Measurements from ENCODE around the gene LPP. TPM values are rescaled to one million over a fixed set of nuclear protein-coding genes. Genes with fewer than 3 reads are reported as not detected.
"Not testable (repeated sequence)": the region's sequence is repeated elsewhere in the genome, so short reads cannot be mapped to it uniquely, and the experiment has no call there.

Gene LPP
- total RNA-seq, 2 experiments from 2014 or later = 49.6 to 54.3 TPM

DNA sequence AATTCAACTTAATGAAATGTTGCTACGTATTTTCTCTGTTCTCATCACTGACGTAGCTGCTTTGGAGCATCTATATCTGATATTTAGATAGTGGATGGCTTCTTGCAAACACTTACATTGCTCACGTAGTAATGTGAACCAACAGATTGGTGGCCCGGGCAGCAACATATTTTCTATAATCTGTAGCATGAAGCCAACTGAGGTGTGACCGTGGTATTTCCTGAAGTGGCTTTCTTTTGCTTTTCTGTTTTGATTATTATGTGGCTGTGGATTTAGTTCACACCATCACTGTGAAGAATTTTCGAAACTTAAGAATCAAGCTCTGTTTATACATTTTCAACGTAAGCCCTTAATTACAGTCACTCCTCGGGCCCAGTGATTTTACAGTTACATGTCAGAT lies 288.5 kb downstream of the LPP start:
- Mint-ChIP-seq H3K27me3 (no peaks in the 10 kb centered on the region), H3K4me3 (no peak overlapping the region), H3K36me3 (peaks cover 40% of the 10 kb centered on the region), H3K4me1 (peaks cover 49% of the 10 kb centered on the region), H3K27ac (no peak overlapping the region), H3K9me3 (peaks cover 6% of the 10 kb centered on the region)
- POLR2A ChIA-PET = no interaction called here
- DNase-seq (no peak), ATAC-seq (ENCODE audit: low read depth) (no peak)

- H3K27ac Mint-ChIP-seq; H3K27me3 Mint-ChIP-seq; DNase-seq; POLR2A ChIA-PET; H3K4me3 Mint-ChIP-seq; H3K9me3 Mint-ChIP-seq; ATAC-seq (ENCODE audit: low read depth): not testable (repeated sequence)
- H3K36me3 Mint-ChIP-seq = peaks cover 37% of the 10 kb centered on the region
- peaks cover 26% of the 10 kb centered on the region for H3K4me1 Mint-ChIP-seq
Measured at GRCh38 chr3:188445175-188445574, 291.2 kb downstream of the LPP start.

DNA sequence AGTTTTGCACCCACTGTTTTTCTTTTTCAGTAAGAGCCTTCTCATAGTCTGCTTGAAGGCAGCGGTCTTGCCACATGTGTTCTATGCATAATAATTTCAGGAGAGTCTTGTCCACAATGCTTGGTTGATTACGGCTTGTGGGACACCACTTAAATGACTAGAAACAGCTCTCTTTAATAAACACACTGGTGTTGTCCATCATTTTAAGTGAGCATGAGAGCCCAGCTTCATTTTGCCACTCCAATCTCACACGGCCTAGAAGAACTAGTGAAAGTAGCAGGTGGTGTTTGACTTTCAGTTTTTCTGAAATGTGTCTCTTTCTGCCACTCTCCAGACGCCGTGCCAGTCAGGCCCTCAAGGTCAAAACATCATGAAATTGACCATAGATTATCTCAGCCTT lies 292.1 kb downstream of the LPP start:
- no peak for ATAC-seq (ENCODE audit: low read depth)
- no peak overlapping the region for H3K27ac Mint-ChIP-seq
- no peak overlapping the region for H3K4me3 Mint-ChIP-seq
- H3K9me3 Mint-ChIP-seq = peaks cover 6% of the 10 kb centered on the region
- no peak for DNase-seq
- H3K27me3 Mint-ChIP-seq = no peaks in the 10 kb centered on the region
- POLR2A ChIA-PET = interaction anchor here (0.6 kb wide), 1 partner anchor 709 kb away, joined by 3 read pairs; no protein-coding TSS in a partner anchor
- H3K4me1 Mint-ChIP-seq = peaks cover 19% of the 10 kb centered on the region
- peaks cover 31% of the 10 kb centered on the region for H3K36me3 Mint-ChIP-seq

- Mint-ChIP-seq H3K36me3 (peaks cover 30% of the 10 kb centered on the region), H3K27me3 (no peaks in the 10 kb centered on the region), H3K27ac (peak overlapping the region; percentile 10), H3K4me3 (no peak overlapping the region), H3K9me3 (peaks cover 6% of the 10 kb centered on the region), H3K4me1 (peaks cover 20% of the 10 kb centered on the region)
- POLR2A ChIA-PET = interaction anchor here (0.7 kb wide), 1 partner anchor 340 kb away, joined by 7 read pairs; no protein-coding TSS in a partner anchor
- peak; percentile 39 for ATAC-seq (ENCODE audit: low read depth)
- no peak for DNase-seq
Measured at GRCh38 chr3:188446766-188447165, 292.8 kb downstream of the LPP start.

DNA sequence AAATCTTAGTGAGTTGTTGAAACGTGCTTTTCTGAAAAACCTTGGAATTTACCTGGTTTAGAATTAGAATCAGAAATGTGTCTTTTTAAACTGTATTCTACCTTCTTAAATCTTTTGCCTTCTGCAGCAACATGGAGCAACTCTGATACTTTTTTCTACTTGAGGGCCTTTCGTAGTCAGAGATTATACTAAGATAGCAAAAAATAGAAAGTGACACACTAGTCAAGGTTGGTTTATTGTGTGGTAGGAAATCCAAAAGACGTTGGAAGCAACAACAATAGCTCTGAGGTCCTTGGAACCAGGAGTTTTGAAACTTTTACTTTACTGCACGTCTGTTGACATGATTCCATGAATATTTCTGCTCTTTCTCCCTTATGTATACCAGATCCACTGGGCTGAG lies 294.9 kb downstream of the LPP start:
- Mint-ChIP-seq H3K9me3 (peaks cover 6% of the 10 kb centered on the region), H3K36me3 (peaks cover 22% of the 10 kb centered on the region), H3K27me3 (no peaks in the 10 kb centered on the region), H3K4me3 (no peak overlapping the region), H3K27ac (no peak overlapping the region), H3K4me1 (peaks cover 20% of the 10 kb centered on the region)
- ATAC-seq (ENCODE audit: low read depth) (no peak), DNase-seq (no peak)
- POLR2A ChIA-PET = no interaction called here

GRCh38 chr3:188449421-188449820 lies 295.5 kb downstream of the LPP start:
- Mint-ChIP-seq H3K27me3 (no peaks in the 10 kb centered on the region), H3K4me3 (no peak overlapping the region), H3K36me3 (peaks cover 21% of the 10 kb centered on the region), H3K9me3 (peaks cover 6% of the 10 kb centered on the region), H3K4me1 (peaks cover 20% of the 10 kb centered on the region), H3K27ac (no peak overlapping the region)
- DNase-seq (no peak), ATAC-seq (ENCODE audit: low read depth) (no peak)
- POLR2A ChIA-PET = no interaction called here

DNA sequence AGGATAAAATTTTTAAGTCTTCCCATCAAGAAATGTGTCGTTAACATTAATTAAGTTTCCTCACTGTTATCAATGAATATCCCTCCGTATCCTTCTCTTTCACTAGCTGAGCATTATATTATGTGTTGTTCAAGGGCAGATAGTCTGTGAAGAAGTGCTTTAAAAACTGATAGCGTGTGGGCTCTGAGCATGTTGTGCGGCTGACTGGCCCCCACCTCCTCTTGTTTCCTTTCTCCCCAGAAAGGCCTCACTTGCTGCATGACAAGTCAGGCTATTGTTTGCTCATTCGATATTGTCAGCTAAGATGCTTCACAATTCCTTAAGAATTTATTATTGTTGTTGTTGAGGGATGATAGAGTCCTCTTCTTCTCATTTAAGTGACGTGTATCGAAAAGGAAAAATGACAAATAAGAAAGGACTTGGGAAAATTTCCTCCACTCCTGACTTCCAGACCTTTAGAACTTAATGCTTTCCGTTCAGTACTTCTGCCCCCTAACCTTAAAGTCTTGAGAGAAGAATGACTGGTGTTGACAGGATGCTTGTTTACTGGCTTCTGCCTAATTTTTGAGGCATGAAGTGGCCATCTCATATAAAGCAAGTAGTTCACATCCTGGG lies 298.3 kb downstream of the LPP start:
- peaks cover 11% of the 10 kb centered on the region for H3K36me3 Mint-ChIP-seq
- POLR2A ChIA-PET = no interaction called here
- peaks cover 3% of the 10 kb centered on the region for H3K4me1 Mint-ChIP-seq
- H3K4me3 Mint-ChIP-seq = no peak overlapping the region
- ATAC-seq (ENCODE audit: low read depth) (no peak), DNase-seq (no peak)
- no peaks in the 10 kb centered on the region for H3K9me3 Mint-ChIP-seq
- H3K27ac Mint-ChIP-seq = no peak overlapping the region
- H3K27me3 Mint-ChIP-seq = no peaks in the 10 kb centered on the region

DNA sequence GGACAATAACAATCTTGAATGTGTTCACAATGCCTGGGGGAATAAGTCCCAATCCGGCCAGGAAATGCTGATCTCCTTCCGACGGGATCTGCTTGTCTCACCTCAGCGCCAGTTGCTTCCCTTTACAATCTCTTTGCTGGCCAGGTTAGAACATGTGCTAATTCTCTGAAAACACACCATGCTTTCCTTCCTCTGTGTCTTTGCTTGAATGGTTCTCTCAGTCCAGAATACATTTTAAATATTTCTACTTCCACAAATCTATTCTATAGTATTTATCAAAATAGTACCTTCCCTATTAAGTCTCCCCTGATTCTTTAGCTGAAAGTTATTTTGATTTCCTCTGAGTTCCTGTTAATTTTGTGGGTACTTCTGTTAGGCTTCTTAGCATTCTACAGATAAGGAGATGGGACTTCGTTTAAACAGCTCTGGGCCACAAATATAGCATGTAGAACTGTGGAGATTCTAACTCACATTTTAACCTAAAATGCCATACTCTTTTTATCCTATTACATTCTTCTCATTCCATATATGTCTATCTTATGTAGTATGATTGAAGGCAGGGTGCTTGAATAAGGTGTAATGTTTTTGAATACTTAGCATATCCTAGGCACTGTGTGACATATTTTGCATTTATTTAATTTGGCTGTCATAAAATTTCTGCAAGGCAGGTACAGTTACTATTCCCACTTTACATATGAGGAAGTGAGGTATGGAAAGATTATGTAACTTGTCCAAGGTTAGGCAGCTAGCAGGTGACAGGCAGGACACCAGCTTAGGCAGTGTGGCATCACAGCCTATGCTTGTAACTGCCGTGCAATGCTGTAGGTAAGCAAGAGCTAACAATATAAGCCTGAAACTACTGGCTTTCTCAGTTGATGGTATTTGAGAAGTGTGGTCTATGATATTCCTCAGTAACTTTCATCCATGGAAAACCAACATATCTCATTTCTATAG lies 299.8 kb downstream of the LPP start:
- POLR2A ChIA-PET = no interaction called here

DNA sequence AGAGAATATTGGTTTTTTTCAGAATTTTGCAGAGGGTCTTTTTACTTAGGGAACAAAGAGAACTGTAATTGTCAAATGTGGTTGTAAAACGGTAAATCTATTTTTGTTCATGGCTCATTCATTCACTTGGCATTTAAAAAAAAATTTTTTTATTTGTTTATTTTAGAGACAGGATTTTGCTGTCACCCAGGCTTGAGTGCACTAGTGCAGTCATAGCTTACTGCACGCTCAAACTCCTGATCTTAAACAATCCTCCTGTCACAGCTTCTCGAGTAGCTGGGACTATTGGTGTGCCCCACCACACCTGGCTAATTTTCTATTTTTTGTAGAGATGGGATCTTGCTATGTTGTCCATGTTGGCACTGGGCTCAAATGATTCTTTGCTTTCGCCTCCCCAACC lies 301.8 kb downstream of the LPP start:
- H3K9me3 Mint-ChIP-seq = no peaks in the 10 kb centered on the region
- ATAC-seq (ENCODE audit: low read depth) = no peak
- peaks cover 9% of the 10 kb centered on the region for H3K36me3 Mint-ChIP-seq
- peaks cover 3% of the 10 kb centered on the region for H3K4me1 Mint-ChIP-seq
- DNase-seq = no peak
- H3K4me3 Mint-ChIP-seq = no peak overlapping the region
- POLR2A ChIA-PET = no interaction called here
- H3K27ac Mint-ChIP-seq = no peak overlapping the region
- H3K27me3 Mint-ChIP-seq = no peaks in the 10 kb centered on the region

More for the DNA sequence above, 299.8 kb downstream of the LPP start:
- Mint-ChIP-seq H3K36me3 (peaks cover 9% of the 10 kb centered on the region), H3K9me3 (no peaks in the 10 kb centered on the region), H3K27me3 (no peaks in the 10 kb centered on the region), H3K4me3 (no peak overlapping the region), H3K4me1 (peaks cover 3% of the 10 kb centered on the region), H3K27ac (no peak overlapping the region)
- DNase-seq = no peak
- ATAC-seq (ENCODE audit: low read depth) = no peak

DNA sequence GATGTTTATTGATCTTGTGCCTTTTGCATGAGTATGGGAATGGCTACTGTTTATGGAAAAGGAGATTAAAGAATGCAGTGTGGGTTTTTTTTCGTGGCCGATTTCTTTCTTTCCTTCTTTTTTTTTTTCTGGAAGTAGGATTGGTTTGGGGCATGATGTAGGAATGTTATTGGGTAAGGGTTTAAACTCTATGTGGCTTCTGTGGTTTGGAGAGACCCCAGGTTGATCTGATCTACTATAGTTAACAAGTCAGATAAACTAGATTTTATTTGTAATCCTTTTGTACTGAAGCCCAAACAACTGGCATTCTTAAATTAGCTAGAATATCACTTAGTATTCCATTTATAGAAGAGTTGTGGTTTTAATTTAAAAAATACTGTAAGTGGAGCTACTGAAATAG lies 304.8 kb downstream of the LPP start:
- DNase-seq (no peak), ATAC-seq (ENCODE audit: low read depth) (no peak)
- no peak overlapping the region for H3K4me3 Mint-ChIP-seq
- POLR2A ChIA-PET = no interaction called here
- peaks cover 5% of the 10 kb centered on the region for H3K36me3 Mint-ChIP-seq
- no peaks in the 10 kb centered on the region for H3K27me3 Mint-ChIP-seq
- no peak overlapping the region for H3K27ac Mint-ChIP-seq
- no peaks in the 10 kb centered on the region for H3K9me3 Mint-ChIP-seq
- H3K4me1 Mint-ChIP-seq = no peaks in the 10 kb centered on the region

DNA sequence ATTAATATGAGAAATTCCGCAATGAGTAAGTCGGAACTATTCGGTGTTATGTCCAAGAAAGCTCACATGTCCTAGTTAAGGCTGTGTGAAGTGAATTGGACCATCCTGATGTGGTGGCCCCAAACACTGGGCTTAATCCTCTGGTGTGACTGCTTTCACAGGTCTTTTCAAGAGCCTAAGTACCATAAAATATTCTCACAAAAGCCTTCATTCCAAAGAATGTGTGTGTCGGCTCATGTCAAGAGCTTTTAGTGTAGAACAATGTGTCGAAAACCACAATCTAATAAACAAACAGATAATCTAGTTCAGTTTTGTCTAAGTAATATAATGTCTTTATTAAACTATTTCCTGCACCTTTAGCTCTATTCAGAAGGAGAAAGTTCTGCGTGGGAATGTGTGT lies 311.4 kb downstream of the LPP start:
- H3K27ac Mint-ChIP-seq = no peak overlapping the region
- DNase-seq (no peak), ATAC-seq (ENCODE audit: low read depth) (no peak)
- H3K4me1 Mint-ChIP-seq = no peaks in the 10 kb centered on the region
- POLR2A ChIA-PET = no interaction called here
- peaks cover 19% of the 10 kb centered on the region for H3K36me3 Mint-ChIP-seq
- peaks cover 3% of the 10 kb centered on the region for H3K9me3 Mint-ChIP-seq
- no peaks in the 10 kb centered on the region for H3K27me3 Mint-ChIP-seq
- no peak overlapping the region for H3K4me3 Mint-ChIP-seq

DNA sequence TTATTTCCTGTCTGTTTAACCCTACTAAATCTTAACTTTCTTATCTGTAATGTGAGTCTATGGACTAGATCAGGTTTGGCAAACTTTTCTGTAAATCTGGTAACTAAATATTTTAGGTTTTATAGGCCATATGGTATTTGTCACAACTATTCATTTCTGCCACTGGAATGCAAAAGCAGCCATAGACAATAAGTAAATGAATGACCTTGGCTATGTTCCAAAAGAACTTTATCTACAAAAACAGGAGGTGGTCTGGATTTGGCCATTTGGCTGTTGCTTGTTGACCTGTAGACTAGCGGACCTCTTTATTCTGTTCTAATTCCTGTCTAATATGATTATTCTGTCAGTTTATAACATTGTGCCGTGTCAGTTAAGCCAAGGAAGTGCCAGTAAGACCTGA lies 314.2 kb downstream of the LPP start:
- H3K27ac Mint-ChIP-seq = no peak overlapping the region
- no peak for DNase-seq
- no peaks in the 10 kb centered on the region for H3K4me1 Mint-ChIP-seq
- no peak overlapping the region for H3K4me3 Mint-ChIP-seq
- POLR2A ChIA-PET = no interaction called here
- no peaks in the 10 kb centered on the region for H3K27me3 Mint-ChIP-seq
- ATAC-seq (ENCODE audit: low read depth) = no peak
- peaks cover 23% of the 10 kb centered on the region for H3K36me3 Mint-ChIP-seq
- H3K9me3 Mint-ChIP-seq = peaks cover 4% of the 10 kb centered on the region

DNA sequence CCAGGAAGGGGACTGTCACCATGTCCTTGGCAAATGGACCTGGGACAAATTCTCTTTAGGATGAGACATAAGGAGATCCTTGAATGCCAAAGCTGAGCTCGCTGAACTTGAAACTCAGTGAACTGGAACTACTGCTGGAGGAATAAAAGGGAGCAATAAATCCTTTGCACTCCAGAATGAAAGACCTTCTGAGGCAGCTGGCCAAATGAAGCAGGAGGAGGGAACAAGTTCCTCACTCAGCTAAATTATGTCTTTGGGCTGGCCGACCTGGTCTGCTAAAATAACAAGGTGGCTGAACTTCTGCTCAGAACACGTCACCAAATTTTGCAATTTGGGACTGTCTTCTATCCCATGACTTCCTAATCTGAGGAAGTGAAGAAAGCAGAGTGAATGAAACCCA lies 314.7 kb downstream of the LPP start:
- POLR2A ChIA-PET = no interaction called here
- H3K4me1 Mint-ChIP-seq = no peaks in the 10 kb centered on the region
- no peak overlapping the region for H3K27ac Mint-ChIP-seq
- peaks cover 4% of the 10 kb centered on the region for H3K9me3 Mint-ChIP-seq
- peaks cover 23% of the 10 kb centered on the region for H3K36me3 Mint-ChIP-seq
- no peak overlapping the region for H3K4me3 Mint-ChIP-seq
- DNase-seq = no peak
- H3K27me3 Mint-ChIP-seq = no peaks in the 10 kb centered on the region
- ATAC-seq (ENCODE audit: low read depth) = no peak
